BJ (cell line): ENCODE measurements around the gene ONECUT1. TPM values are rescaled to one million over a fixed set of nuclear protein-coding genes. Genes with fewer than 3 reads are reported as not detected.

ENCODE experiments used
- CTCF ChIA-PET: fragments of 350-600 bp; formaldehyde crosslinking; extraction: SDS; loops from one replicate; lab custom pipeline; 2021; ENCODE audit warnings: antibody characterized with exemption, inconsistent platforms; lab: Yijun Ruan, JAX
- POLR2A ChIA-PET: fragments of 300-600 bp; sonication (Branson Sonifier 250); formaldehyde crosslinking; extraction: SDS; loops from one replicate; lab custom pipeline; 2021; ENCODE audit warnings: antibody characterized with exemption; lab: Charles Lee
- DNase-seq: peaks from one replicate; pipeline ENCODE4 v3.0.0-alpha.2; 2011; ENCODE audit warnings: low read depth
- H3K27me3 ChIP-seq: 2 replicates; pipeline ENCODE4 v1.6.0; 2011; ENCODE audit warnings: low read length; ENCODE audit not compliant: control insufficient read depth, insufficient read depth
- H3K36me3 ChIP-seq: 2 replicates; pipeline ENCODE4 v1.5.1; 2011; ENCODE audit warnings: low read length; ENCODE audit not compliant: control insufficient read depth, insufficient read depth
- H3K4me3 ChIP-seq: 2 replicates; pipeline ENCODE4 v1.5.1; 2011; ENCODE audit warnings: low read depth, mild to moderate bottlenecking, control low read depth, low read length
- CTCF ChIP-seq: IDR thresholded peaks from 2 replicates; pipeline ENCODE4 v1.5.1; 2011; ENCODE audit warnings: low read depth, mild to moderate bottlenecking, control low read depth, inconsistent platforms, low read length, moderate library complexity; ENCODE audit not compliant: insufficient read depth
- polyA plus RNA-seq: library from polyadenylated mRNA; depleted of rRNA; stranded (reverse); fragments of >200 nt; gene quantifications from 2 replicates; pipeline ENCODE4 v1.2.3, GENCODE V29; 2011

Gene ONECUT1
- polyA plus RNA-seq, 1 experiment: not detected

GRCh38 chr15:52717481-52717880 lies 72.7 kb downstream of the ONECUT1 start:
- ChIA-PET POLR2A (no interaction called here), CTCF (interaction anchor here (1.4 kb wide), 1 partner anchor 11 kb away, joined by 4 read pairs; no protein-coding TSS in a partner anchor)
- TF ChIP-seq CTCF: no peak
- DNase-seq: no peak
- H3K4me3 ChIP-seq: no peak overlapping the region
- H3K27me3 ChIP-seq: no peaks in the 10 kb centered on the region
- no peaks in the 10 kb centered on the region for H3K36me3 ChIP-seq

- Histone ChIP-seq H3K27me3 (no peaks in the 10 kb centered on the region), H3K36me3 (no peaks in the 10 kb centered on the region), H3K4me3 (no peak overlapping the region)
- POLR2A ChIA-PET: no interaction called here
- no peak for TF ChIP-seq CTCF
- CTCF ChIA-PET: no interaction called here
- no peak for DNase-seq
Measured at GRCh38 chr15:52716536-52716935, 73.6 kb downstream of the ONECUT1 start.

GRCh38 chr15:52715411-52715810 lies 74.7 kb downstream of the ONECUT1 start:
- TF ChIP-seq CTCF: no peak
- no peak overlapping the region for H3K4me3 ChIP-seq
- POLR2A ChIA-PET: no interaction called here
- H3K36me3 ChIP-seq: no peaks in the 10 kb centered on the region
- CTCF ChIA-PET: no interaction called here
- H3K27me3 ChIP-seq: no peaks in the 10 kb centered on the region
- no peak for DNase-seq

- CTCF ChIA-PET: no interaction called here
- TF ChIP-seq CTCF: no peak
Measured at GRCh38 chr15:52714968-52715367, 75.2 kb downstream of the ONECUT1 start.

GRCh38 chr15:52710708-52711389 lies 79.3 kb downstream of the ONECUT1 start:
- DNase-seq: no peak
- Histone ChIP-seq H3K27me3 (0 out of 2 replicates have a peak, but pooled peaks cover 2% of the 10 kb centered on the region), H3K36me3 (no peaks in the 10 kb centered on the region), H3K4me3 (no peak overlapping the region)
- ChIA-PET CTCF (interaction anchor here (1.1 to 1.2 kb wide), 2 partner anchors 13 to 25 kb away, joined by 3 to 4 read pairs; no protein-coding TSS in a partner anchor), POLR2A (no interaction called here)
- no peak for TF ChIP-seq CTCF

More at GRCh38 chr15:52714968-52715367, 75.2 kb downstream of the ONECUT1 start:
- Histone ChIP-seq H3K36me3 (no peaks in the 10 kb centered on the region), H3K27me3 (no peaks in the 10 kb centered on the region), H3K4me3 (no peak overlapping the region)
- DNase-seq: no peak
- POLR2A ChIA-PET: no interaction called here
